Raji (cell line): ENCODE data around the gene LOXHD1.

ENCODE experiments used
- POLR2A ChIP-seq: IDR thresholded peaks from 2 replicates; pipeline ENCODE4 v1.6.1; 2011; ENCODE audit warnings: low read depth, low read length, control low read depth; ENCODE audit not compliant: insufficient read depth

Gene LOXHD1

GRCh38 chr18:46657115-46657955, at the start of gene LOXHD1:
Gene LOXHD1 (minus strand): TSS chr18:46657220. CDS start chr18:46657033, 187 bp downstream.
- no peak for TF ChIP-seq POLR2A

GRCh38 chr18:46705521-46705920, 48.5 kb upstream of the LOXHD1 start:
- TF ChIP-seq POLR2A = no peak

GRCh38 chr18:46704816-46705215, 47.8 kb upstream of the LOXHD1 start:
- no peak for TF ChIP-seq POLR2A

GRCh38 chr18:46704189-46704588, 47.2 kb upstream of the LOXHD1 start:
- TF ChIP-seq POLR2A = no peak

- no peak for TF ChIP-seq POLR2A
These were observed 45.5 kb upstream of the LOXHD1 start for GRCh38 chr18:46702471-46702870.

- TF ChIP-seq POLR2A = no peak
These were observed 43.2 kb upstream of the LOXHD1 start for GRCh38 chr18:46700066-46700824.

GRCh38 chr18:46696702-46697101, 39.7 kb upstream of the LOXHD1 start:
- no peak for TF ChIP-seq POLR2A

GRCh38 chr18:46696268-46696667, 39.2 kb upstream of the LOXHD1 start:
- TF ChIP-seq POLR2A = no peak

GRCh38 chr18:46693996-46694395, 37.0 kb upstream of the LOXHD1 start:
- TF ChIP-seq POLR2A = no peak

- no peak for TF ChIP-seq POLR2A
These were observed 32.0 kb upstream of the LOXHD1 start for GRCh38 chr18:46688853-46689525.

- no peak for TF ChIP-seq POLR2A
These were observed 29.2 kb upstream of the LOXHD1 start for GRCh38 chr18:46686186-46686585.

- TF ChIP-seq POLR2A = no peak
These were observed 26.2 kb upstream of the LOXHD1 start for GRCh38 chr18:46683252-46683651.

- TF ChIP-seq POLR2A = no peak
These were observed 24.0 kb upstream of the LOXHD1 start for GRCh38 chr18:46680784-46681695.

- TF ChIP-seq POLR2A = no peak
These were observed 23.0 kb upstream of the LOXHD1 start for GRCh38 chr18:46679846-46680598.
